SK-N-DZ (cell line): ENCODE measurements around the gene TSHZ1.
"Not testable (repeated sequence)": the region's sequence is repeated elsewhere in the genome, so short reads cannot be mapped to it uniquely, and the experiment has no call there.

Source experiments
- DNase-seq: peaks from one replicate; pipeline ENCODE4 v3.0.0-alpha.2; 2015; ENCODE audit warnings: low spot score

TSHZ1 gene

DNA sequence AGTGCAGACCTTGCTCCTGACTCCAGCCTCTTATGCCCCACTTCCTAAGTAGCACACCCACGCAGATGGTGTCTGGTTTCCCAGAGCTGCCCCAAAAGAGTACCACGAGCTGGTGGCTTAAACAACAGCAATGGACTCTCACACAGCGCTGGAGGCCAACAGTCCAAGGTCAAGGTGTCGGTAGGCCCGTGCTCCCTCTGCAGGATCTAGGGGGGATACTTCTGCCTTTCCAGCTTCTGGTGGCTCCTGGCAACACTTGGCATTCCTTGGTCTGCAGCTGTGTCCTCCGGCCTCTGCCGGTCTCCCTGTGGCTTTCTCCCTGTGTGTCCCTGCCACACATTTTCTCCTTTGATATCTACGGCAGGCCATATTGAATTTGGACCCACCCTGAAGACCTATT, 99.0 kb downstream of the TSHZ1 start:
- DNase-seq = no peak

DNA sequence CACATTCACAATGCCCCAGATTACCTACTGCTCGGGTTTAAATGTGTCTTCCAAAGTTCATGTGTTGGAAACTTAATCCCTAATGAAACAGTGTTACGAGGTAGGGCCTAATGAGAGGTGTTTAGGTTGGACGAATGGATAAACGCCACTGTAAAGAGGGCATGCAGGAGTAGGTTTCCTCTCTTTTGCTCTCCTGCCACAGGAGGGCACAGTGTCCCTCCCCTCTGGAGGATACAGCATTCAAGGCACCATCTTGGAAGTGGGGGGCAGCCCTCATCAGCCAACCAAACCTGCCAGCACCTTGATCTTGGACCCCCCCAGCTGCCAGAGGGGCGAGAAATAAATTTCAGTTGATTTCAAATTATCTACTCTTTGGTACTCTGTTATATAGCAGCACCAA, 103.5 kb downstream of the TSHZ1 start:
- no peak for DNase-seq

DNA sequence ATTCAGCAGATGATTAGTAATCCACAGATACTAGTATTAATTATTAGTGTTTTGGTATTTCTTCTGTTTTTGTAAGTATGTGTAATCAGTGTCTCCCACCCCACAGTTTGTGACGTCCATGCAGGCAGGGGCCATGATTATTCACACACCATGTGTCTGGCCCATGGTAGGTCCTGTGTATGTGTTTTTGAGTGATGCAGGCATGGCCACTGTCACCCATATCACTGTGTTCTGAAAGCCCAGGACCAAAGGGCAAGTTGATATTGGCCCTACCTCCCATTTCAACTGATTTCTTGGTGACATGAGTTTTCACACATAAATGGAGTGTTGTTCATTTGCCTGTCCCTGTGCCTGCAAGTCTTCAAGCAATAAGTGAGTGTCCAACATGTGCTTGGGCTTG, 104.0 kb downstream of the TSHZ1 start:
- no peak for DNase-seq

DNA sequence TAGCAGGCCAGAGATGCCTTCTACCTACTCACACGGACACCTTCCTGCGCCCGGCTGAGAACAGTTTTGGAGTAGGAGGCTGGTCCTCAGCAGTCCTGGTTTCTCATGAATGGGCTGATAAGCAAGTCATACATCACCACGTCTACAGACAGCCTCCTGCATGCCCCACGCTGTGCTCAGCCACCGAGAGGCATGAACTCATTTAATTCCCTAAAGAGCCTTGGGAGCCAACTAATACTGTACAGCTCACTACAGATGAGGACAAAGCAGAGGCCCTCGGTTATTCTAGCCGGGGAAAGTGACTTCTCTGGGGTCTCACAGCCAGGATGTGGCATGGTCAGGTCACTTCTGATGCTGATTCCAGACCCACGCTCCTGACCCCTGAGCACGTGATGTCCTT, 105.6 kb downstream of the TSHZ1 start:
- DNase-seq = no peak

DNA sequence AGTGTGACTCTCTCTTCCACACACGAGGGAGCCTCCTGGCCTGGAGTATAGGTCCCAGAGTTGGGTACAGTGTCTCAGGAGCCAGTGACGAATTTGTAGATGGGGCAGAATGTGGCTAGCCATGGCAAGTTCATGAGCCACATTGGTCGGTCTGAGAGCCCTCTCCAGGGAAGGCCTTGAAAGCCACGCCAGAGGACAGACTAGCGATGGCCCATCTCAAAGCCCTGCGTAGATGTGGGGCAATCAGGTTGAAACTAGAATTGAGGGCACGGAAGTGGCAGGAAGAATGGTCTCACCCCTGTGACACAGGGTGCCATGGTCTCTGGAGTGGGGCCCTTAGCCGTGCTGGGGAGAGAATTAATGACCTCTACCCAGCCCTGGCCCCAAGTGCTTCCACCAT, 106.2 kb downstream of the TSHZ1 start:
- DNase-seq = no peak

DNA sequence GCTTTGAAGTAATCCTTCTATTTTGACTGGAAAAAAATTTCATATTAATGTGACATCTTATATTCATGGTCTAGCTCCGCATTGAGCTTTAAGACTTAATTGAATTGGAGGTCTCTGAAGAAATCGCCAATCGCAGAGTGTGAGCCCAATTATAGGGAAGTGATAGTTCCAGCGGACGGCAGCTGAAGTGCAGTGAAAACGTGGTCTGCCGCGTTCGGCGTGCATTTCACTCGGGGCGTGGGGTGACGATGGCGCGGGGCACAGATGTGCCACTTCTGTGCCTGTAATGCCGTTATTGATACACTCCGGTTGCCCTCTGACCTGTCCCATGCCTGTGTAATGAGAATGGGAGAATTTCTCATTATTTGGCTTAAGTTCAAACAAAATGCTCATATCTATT, 106.7 kb downstream of the TSHZ1 start:
- DNase-seq = no peak

DNA sequence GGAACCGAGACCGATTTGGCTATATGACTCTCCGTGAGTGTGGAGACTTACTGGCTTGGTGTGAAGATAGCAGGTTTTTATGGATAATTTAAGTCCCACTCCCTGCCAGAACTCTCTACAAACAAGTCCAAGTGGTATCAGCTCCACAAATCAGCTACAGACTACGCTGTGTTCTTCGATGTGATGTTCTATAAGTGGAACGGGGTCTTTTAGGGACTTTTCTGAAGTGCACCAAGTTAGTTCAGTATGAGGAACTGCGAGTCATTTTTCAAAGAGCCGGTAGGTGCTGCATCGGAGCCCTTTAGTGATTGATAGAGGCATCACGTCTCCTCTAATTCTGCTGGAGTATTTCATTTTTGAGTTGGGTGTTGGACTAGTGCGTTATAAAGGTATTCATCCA, 107.1 kb downstream of the TSHZ1 start:
- no peak for DNase-seq

DNA sequence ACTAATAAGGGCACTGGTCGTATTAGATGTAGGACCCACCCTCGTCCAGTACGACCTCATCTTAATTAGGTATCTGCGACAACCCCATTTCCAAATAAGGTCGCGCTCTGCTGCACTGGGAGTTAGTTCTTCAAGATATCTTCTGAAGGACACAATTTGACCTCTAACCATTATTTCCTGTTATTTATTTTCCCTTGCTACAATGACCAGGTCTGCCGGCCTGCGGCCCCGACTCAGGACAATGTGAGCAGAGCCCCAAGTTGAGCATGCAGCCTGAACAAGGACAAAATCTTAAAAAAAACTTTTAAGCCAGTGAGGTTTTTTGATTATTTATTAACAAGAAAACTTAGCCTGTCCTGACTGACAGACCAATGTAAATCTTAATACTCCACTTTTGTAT, 109.3 kb downstream of the TSHZ1 start:
- no peak for DNase-seq

DNA sequence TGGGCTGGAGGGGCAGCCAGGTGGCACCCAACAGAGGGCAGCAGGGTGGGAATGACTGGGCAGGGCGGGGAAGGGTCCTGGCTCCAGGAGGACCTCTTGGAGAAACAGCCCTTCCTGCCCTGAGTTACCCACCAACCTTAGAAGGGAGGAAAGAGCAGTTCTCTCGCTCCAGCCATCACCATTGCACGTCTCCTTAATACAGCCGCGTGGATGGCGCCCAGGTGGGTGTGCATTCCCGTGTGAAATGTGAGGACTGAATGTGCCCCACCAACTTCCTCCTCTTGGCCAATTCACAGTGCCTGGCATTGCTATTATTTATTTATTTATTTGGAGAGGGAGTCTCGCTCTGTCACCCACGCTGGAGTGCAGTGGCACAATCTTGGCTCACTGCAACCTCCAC, 109.9 kb downstream of the TSHZ1 start:
- DNase-seq = no peak

DNA sequence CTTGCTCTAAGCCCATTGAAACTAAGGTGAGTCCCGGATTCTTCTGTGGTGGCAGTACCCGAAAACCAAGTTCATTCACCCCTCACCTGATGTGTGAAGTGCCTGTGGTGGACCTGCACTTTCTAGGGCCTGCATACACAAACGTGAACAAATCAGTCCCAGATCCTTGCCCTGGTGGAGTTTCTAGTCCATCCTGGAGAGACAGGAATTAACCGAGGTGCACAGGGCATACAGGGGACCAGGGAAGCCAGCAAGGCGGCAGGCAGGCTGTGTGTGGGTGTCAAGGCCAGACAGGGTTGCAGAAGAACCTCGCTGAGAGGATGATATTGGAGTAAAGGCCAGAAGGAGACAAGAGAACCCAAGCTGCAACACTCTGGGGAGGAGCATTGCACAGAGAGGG, 110.8 kb downstream of the TSHZ1 start:
- no peak for DNase-seq

DNA sequence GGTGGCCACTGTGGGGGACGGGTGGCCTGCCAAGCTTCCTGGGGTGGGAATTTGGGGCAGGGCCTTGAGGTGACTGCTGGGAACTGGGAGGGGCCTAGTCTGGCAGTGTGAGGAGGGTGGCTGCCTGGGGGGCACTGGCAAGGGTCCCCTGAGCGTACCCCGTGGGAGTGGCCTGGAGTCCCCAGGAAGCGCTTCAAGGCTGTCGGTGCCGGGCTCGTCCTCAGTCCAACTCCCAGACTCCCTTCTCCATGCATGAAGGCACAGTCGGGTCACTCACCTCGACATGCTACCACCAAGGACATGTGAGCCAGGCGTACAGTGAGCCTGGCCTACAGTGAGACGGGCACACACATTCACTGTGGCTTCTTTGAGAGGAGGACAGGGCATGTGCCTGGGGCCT, 111.6 kb downstream of the TSHZ1 start:
- DNase-seq = no peak

DNA sequence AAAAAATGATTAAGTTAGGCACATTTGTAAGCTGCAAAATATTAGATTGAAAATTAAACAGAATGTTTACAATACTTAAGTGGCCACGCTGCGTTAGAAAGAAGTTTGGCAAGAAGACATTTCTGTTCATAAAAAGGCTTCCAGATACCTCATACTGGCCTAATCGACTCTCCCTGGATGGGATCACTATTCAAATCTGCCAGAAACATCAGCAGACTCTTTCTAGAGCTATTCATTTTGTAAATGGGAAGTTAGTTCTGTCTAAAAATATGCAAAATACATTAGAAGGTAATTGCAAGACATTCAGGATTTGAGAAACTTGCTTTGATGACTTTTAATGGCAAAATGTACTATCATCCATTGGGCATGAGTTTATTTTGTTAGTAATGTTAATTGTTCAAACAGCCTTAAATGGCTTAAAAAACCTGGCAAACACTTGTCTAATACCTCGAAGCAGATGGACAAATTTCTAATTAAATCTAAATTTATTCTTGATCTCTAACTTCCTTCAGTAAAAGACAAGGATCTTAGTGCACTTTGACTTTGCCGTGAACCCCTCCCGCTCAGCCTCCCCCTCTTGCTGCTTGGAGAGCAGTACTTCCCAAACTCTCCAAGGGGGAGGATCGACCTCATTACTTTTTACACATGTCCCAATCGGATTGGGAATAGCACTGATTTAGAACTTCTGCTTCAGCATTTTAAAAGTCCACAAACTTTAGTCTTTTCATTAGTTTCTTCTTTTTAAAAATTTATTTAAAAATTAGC, 113.4 kb downstream of the TSHZ1 start:
- DNase-seq = no peak

DNA sequence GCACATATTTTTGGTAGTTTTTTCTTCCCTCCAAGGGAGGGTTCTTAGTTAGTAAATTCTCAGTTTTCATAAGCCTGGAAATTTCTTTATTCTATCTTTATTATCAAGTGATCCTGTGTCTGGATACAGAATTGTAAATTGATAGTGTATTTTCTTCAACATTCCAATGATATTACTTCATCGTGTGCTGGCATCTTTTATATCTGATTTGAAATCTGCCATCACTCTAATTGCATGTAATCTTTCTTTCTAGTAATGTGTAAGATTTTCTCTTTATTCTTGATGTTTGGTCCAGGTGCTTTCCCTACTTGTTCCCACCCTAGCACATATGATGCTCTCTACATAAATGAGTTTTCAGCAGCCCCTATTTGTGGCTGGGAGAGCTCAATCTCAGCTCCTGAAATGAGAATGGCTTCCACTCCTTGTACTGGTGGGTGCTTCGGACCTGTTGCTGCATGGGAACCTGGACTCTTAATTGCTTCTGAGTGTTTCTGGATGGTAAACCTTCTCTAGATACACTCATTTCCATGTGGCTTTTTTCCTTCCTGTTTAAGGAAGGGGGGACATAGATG, 114.2 kb downstream of the TSHZ1 start:
- DNase-seq = no peak

DNA sequence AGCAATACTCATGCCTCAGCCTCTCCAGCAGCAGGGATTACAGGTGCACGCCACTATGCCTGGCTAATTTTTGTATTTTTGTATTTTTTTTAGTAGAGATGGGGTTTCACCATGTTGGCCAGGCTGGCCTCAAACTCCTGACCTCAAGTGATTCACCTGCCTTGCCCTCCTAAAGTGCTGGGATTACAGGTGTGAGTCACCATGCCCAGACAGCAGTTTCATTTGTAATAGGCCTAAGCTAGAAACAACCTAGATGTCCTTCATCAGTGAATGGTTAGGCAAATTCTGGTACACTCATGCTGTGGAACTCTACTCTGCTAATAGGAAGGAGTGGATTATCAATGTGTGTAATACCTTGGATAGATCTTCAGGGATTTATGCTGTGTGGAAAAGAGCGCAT, 119.2 kb downstream of the TSHZ1 start:
- not testable (repeated sequence) for DNase-seq

DNA sequence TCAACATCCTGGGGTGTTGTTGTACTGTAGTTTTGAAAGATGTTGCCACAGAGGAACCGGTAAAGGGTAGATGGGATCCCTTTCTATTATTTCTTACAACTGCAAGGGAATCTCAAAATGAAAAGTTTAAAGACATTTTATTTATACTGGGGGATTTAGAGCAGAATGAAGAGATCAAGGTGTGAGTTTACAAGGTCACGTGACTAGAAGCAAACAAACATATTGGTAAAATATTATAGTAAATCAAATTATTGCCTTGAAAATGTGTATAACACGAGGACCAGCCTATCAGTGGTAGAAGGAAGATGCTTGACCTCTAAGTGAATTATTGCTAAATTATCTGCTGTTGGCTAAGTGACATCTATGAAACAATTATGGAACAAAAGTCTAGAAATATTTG, 119.7 kb downstream of the TSHZ1 start:
- DNase-seq = no peak

DNA sequence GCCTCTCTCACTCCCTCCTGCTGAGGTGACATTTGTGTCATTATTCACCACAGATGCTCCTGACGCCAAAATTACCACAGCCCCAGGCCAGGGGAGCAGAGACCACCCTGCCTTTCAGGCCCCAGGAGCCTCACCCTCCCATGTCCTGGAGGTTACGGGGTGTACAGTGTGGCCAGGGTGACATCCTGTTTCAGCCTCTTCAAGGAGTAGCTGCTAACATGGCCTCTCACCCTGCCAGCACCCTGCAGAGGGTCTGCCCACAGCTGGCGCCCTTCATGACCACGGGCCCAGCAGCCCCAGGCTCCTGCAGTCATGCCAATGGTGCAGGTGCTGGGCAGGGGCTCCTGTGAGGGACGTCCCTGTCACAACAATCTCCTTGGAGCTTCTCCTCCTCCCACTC, 124.3 kb downstream of the TSHZ1 start:
- DNase-seq = no peak

DNA sequence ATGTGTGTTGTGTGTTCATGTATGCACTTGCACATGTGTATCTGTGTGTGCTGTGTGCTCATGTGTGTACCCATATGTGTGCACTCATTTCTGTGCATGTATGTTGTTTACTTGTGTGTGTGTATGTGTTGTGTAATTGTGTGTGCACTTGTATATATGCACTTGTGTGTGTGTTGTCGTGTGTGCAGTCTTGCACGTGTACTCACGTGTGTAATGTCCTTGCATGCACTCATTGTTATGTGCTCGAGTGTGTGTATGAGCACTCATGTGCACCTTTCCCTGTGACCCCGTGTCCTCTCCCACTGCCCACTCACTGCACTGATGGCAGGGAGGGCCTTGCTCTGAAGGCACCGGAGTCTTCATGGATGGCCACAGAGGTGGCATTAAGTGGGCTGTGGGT, 124.9 kb downstream of the TSHZ1 start:
- DNase-seq = no peak

DNA sequence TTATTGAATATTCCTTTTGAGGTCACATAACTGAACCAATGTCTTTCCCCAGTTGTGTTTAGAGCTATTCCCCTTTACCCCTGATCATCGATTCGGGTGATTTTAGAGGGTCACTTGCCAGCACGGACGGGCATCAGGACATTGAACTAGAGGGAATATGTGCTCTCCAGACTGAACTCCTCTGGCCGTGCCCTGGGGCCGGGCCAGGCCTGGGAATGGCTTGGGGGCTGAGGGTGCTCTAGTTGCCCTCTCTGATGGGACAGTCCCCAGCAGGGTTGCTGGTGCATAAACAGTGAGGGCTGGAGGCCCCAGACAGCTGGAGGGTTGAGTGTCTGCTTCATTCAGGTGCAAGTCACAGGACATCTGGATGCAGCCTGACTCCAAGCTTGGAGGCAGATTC, 126.2 kb downstream of the TSHZ1 start:
- no peak for DNase-seq

DNA sequence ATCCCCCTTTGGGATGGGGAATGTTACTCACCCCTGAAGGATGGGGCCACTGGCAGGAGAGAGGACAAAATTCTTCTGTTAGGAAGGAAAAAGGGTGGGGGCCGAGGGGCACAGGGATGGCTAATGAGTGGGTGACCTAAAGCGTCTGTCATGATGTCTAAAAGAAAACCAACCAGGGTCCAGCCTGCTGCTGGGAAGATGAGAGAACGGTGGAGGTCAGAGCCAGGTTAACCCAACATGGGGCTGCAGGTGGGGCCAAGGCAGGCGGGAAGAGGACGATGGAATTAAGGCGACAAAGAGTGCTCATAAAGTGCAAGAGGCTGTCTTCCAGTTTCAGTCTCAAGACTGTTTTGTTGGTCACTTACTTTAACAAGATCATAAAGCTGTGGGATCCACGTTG, 126.8 kb downstream of the TSHZ1 start:
- DNase-seq = no peak

DNA sequence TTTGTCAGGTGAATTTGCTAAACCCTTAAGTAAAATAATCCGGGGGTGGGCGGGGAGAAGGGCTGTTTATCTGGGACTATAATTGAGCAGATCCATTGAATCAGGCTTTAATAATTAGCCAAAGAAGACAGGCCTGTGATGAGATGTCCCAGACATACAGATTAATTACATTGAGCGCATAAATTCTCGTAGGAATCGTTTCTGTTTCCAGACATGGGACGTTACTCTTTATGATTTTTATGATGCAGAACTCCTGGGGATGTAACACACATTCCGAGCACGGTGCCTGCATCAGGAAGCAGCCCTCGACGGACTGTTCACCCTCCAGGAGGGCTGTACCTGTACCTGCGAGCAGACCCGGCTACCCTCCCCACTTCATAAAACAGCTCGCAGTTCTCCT, 128.0 kb downstream of the TSHZ1 start:
- no peak for DNase-seq
